HG03045 (cell line): ENCODE measurements around the gene ANKH.
"Not testable (repeated sequence)": the region's sequence is repeated elsewhere in the genome, so short reads cannot be mapped to it uniquely, and the experiment has no call there.

Experiments used
- ATAC-seq: cut with Tn5 transposase; IDR thresholded peaks from one replicate; pipeline ENCODE4 v1.9.1; 2021; ENCODE audit warnings: mild to moderate bottlenecking, moderate library complexity; ENCODE audit not compliant: unreplicated experiment

The ANKH gene

GRCh38 chr5:14859150-14859549 lies 12.4 kb downstream of the ANKH start:
- no peak for ATAC-seq

- no peak for ATAC-seq
These were observed 16.2 kb downstream of the ANKH start for GRCh38 chr5:14855366-14855765.

- ATAC-seq, result no peak
These were observed 16.8 kb downstream of the ANKH start for GRCh38 chr5:14854799-14855198.

GRCh38 chr5:14853685-14854084 lies 17.9 kb downstream of the ANKH start:
- no peak for ATAC-seq

GRCh38 chr5:14852779-14853178 lies 18.8 kb downstream of the ANKH start:
- ATAC-seq, result no peak

GRCh38 chr5:14851999-14852526 lies 19.5 kb downstream of the ANKH start:
- ATAC-seq, result no peak

GRCh38 chr5:14851597-14851996 lies 20.0 kb downstream of the ANKH start:
- no peak for ATAC-seq

GRCh38 chr5:14851050-14851419 lies 20.5 kb downstream of the ANKH start:
- ATAC-seq, result no peak

GRCh38 chr5:14850419-14851049 lies 21.0 kb downstream of the ANKH start:
- ATAC-seq, result no peak

- no peak for ATAC-seq
These were observed 21.9 kb downstream of the ANKH start for GRCh38 chr5:14849516-14850294.

- ATAC-seq, result not testable (repeated sequence)
These were observed 22.6 kb downstream of the ANKH start for GRCh38 chr5:14848942-14849341.

- ATAC-seq, result no peak
These were observed 23.2 kb downstream of the ANKH start for GRCh38 chr5:14848385-14848784.

- ATAC-seq, result no peak
These were observed 24.1 kb downstream of the ANKH start for GRCh38 chr5:14847471-14847870.

GRCh38 chr5:14842117-14842516 lies 29.5 kb downstream of the ANKH start:
- no peak for ATAC-seq

GRCh38 chr5:14840624-14841023 lies 31.0 kb downstream of the ANKH start:
- no peak for ATAC-seq

GRCh38 chr5:14838396-14839319 lies 32.9 kb downstream of the ANKH start:
- no peak for ATAC-seq

- ATAC-seq, result not testable (repeated sequence)
These were observed 34.0 kb downstream of the ANKH start for GRCh38 chr5:14837423-14838122.

GRCh38 chr5:14834584-14835550 lies 36.7 kb downstream of the ANKH start:
- no peak for ATAC-seq

- no peak for ATAC-seq
These were observed 37.5 kb downstream of the ANKH start for GRCh38 chr5:14834062-14834461.

GRCh38 chr5:14831006-14831338 lies 40.6 kb downstream of the ANKH start:
- ATAC-seq, result no peak
